NOMO-1 treated with DMSO at 0.1 percent for 48 hours (cell line): Measurements from ENCODE around the gene DCAF11.
A peak's percentile ranks its signal among the peaks of the same experiment; 100 is the strongest.
"Not testable (repeated sequence)": the region's sequence is repeated elsewhere in the genome, so short reads cannot be mapped to it uniquely, and the experiment has no call there.

ENCODE experiments used
- DNase-seq: peaks from one replicate; lab custom pipeline; 2025; ENCODE audit not compliant: unreplicated experiment; lab: John Stamatoyannopoulos, UW

The DCAF11 gene

DNA sequence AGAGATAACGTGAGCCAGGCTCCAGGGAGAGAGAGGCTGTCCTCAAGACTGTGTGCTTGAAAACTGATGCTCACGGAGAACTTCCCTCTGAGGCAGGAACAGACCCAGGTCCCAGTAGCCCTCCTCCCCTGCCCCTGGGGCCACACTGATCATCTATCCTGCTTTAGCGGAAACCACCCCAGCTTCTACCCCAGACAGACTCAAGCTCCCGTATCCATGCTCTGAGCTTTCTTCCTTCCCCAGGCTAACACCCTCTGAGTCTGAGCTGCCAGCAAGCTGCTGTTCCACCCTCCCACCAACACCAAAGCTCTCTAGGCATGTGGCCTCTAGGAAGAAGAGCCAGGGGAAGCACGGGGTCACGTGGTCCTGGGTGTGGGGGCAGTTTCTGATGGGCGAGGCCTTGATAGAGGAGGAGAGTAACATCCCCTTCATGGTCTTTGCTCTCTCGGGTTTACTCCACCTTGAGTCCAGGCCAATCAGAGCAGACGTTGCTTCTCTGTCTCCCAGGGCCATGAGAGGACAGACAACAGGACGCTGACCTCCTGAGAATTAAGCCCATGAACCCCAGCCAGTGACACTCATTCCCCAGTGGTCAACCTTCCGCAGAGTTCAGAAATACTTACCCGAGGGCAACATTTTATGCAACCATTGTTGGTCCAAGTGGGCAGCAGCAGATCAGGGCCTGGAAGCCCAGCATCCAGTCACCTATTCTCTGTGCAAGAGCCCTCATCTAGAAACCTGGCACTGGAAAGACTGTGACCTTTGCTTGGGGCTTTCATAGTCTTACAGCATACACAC, 19.1 kb upstream of the DCAF11 start:
- DNase-seq = peak; percentile 45

DNA sequence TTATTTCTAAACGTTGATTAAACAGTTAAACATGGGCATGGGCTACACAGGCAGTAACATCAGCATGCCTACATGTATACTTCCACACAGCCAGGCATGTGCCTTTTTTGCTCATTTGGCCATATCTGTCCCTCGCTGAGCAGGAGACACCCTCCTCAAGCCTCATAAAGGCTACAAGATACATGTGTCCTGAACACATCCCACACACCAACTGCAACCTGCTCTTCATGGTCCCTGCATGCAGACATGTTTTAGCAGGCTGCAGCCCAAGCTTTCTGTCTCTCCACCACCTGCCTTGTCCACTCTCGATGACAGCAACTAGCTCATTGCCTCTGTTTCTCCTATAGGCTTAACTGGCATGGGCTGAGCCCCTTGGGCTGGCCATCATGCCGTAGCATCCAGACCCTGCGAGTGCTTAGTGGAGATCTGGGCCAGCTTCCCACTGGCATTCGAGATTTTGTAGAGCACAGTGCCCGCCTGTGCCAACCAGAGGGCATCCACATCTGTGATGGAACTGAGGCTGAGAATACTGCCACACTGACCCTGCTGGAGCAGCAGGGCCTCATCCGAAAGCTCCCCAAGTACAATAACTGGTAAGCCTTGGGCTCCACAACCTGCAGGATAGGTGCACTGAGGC, 17.9 kb upstream of the DCAF11 start:
- no peak for DNase-seq

DNA sequence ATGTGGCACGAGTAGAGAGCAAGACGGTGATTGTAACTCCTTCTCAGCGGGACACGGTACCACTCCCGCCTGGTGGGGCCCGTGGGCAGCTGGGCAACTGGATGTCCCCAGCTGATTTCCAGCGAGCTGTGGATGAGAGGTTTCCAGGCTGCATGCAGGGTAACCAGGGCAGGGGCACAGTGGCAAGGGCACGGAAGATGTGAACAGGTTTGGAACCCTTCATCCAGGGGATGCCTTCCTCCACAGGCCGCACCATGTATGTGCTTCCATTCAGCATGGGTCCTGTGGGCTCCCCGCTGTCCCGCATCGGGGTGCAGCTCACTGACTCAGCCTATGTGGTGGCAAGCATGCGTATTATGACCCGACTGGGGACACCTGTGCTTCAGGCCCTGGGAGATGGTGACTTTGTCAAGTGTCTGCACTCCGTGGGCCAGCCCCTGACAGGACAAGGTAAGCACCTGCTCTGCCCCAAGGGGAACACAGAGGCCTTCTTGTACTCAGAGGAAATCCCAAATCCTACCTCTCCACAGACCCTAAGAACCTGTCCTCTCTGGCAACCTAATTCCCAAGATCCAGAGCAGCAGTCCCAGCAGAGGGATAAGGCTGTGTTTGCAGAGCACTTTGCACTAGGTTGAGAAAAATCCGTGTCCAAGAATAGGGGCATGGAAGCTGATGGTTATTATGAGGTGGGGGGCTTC, 16.2 kb upstream of the DCAF11 start:
- no peak for DNase-seq

DNA sequence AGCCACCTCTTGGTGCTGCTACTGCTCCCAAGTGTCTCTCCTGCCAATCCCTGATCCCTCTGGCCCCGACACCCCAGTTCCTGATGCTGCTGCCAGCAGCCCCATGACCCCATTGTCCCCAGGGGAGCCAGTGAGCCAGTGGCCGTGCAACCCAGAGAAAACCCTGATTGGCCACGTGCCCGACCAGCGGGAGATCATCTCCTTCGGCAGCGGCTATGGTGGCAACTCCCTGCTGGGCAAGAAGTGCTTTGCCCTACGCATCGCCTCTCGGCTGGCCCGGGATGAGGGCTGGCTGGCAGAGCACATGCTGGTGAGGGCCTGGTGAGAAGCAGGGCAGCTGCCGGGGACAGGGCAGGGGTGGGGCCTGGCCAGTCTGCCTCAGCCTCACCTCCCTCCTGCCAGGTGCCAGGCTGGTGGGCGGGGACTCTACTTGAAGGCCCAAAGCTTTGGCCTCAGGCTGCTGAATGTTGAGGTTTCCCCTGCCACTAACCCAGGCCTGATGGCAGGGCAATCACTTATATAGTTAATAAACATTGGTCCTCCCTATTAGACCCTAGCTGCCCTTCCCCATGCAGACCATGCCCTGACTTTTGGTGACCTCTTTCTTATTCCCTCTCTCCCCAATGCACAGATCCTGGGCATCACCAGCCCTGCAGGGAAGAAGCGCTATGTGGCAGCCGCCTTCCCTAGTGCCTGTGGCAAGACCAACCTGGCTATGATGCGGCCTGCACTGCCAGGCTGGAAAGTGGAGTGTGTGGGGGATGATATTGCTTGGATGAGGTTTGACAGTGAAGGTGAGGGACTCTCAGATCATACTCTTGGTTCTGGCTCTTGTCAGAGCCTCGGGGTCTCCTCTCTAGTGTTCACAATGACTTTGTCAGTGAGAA, 15.4 kb upstream of the DCAF11 start:
- no peak for DNase-seq

DNA sequence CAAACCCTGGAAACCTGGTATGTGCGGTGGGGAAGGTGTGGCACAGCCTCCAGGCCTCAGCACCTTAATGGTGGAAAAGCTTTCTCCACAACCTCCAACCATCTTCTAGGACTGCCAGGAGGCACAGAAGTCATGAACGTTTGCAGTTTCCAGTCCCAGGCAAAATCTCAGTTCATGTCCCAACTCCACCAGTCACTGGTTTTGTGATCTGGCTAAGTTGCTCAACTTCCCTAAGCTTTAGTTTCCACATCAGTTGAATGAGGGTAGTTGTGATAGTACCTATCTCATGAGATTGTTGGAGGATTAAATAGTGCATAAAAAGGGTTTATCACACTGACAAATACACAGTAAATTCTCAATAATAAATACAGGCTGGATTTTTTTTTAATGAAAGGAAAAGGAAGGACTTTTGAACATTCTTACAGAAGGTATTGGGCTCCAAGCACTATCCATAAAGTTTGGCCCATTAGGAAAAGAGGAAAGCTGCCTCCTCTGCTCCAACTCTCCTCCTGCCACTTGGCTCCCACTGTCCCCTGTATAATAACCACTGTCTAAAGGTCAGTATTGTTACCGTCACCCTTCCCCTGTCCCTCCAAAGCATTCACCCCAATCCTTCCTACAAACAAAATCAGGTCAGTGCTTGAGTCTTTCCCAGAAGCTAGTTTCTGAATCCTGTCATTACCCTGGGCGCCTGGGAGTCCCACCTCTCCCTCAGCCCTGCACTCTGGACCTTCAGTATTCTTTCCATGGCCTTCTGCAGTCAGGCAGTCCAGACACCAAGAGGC, 14.2 kb upstream of the DCAF11 start:
- DNase-seq = peak; percentile 15

DNA sequence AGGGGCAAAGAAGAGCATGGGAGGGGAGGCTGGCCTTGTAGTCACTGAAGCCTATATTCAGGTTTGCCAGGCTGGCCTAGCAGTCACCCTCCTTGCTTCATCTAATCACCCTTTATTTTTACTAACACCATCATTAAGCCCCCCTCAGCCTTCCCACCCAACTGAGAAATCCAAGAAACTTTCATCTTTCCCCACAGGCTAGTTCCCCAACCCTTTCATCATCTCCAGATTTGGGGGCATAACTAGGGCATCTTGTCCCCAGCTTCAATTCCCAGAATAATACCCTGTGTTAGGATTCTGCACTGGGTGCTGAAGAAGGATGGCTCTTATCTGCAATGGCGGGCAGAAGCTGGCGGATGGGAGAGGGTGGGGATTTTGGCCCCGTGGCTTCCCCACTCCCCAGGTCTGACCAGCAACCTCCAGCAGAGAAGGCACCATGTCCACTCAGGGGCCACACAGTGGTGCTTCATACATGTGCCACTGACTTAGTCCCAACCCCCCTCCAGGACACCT, 13.5 kb upstream of the DCAF11 start:
- DNase-seq = no peak

DNA sequence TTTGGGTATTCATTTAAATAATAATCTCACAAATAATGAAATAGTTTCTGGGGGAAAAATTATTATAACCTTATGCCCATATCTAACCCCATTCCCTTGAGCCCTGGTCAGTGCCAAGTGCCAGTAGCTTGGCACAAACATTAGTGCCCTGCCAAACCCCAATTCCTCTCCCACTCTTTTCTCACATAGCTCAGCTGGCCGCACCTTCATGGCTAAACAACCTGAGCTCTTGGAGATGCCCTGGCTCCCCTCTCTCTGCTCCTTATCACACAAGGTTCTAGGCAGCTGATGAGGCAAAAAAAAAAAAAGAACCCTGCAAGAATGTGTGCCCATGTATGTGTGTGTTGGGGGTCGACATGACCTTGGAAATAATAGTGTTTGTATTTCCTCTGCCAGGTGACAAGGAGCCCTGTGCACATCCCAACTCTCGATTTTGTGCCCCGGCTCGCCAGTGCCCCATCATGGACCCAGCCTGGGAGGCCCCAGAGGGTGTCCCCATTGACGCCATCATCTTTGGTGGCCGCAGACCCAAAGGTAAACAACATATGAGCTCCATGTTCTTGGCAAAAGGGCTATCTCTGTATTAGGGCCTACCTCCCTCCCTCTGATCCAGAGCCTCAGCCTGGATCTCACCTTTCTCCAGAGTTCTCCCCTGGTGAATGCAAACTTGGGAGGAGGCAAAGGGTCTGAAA, 12.1 kb upstream of the DCAF11 start:
- no peak for DNase-seq

DNA sequence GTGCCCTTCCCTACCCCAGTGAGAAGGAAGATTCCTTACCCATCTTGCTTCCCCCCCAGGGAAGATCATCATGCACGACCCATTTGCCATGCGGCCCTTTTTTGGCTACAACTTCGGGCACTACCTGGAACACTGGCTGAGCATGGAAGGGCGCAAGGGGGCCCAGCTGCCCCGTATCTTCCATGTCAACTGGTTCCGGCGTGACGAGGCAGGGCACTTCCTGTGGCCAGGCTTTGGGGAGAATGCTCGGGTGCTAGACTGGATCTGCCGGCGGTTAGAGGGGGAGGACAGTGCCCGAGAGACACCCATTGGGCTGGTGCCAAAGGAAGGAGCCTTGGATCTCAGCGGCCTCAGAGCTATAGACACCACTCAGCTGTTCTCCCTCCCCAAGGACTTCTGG, 11.1 kb upstream of the DCAF11 start:
- DNase-seq = no peak

DNA sequence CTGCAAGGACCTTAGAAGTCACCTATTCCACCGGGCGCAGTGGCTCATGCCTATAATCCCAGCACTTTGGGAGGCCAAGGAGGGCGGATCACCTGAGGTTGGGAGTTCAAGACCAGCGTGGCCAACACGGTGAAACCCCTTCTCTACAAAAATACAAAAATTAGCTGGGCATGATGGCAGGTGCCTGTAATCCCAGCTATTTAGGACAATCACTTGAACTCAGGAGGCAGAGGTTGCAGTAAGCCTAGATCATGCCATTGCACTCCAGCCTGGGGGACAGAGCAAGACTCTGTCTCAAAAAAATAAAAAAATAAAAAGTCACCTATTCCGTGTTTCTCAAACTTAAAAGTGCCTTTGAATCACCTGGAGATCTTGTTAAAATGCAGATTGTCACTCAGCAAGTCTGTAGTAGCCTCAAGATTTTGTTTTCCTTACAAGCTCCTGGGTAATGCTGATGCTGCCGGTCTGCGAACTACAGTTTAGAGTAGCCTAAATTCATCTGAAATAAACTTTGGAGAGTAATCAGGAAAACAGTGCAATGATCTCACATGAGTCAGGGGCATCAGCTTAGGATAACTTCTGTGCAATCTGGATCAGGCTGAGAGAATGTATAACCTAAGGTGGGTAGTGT, 8.9 kb upstream of the DCAF11 start:
- not testable (repeated sequence) for DNase-seq

DNA sequence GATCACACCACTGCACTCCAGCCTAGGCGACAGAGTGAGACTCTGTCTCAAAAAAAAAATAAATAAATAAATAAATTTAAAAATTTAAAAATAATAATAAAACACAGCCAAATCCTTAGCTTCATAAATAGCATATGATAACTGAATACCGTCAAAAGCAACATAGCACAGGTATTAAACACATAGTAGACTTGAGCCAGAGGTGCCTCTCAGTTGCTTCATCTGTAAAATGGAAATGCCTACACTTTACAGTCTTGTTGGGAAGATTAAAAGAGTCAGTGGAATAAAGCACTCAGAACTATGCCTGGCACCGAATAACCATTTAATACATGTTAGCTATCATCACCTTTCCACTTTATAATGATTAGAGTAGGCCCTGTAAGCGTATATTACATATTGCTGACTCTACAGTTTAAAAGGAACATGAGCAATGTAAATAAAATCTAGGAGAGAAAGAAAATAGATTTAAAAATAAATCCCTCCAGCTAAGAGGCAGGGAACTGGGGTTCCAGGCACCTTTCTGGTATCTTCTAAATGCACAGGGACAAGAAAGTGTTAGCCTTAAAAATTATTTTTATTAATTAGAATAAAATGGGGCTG, 7.8 kb upstream of the DCAF11 start:
- no peak for DNase-seq

DNA sequence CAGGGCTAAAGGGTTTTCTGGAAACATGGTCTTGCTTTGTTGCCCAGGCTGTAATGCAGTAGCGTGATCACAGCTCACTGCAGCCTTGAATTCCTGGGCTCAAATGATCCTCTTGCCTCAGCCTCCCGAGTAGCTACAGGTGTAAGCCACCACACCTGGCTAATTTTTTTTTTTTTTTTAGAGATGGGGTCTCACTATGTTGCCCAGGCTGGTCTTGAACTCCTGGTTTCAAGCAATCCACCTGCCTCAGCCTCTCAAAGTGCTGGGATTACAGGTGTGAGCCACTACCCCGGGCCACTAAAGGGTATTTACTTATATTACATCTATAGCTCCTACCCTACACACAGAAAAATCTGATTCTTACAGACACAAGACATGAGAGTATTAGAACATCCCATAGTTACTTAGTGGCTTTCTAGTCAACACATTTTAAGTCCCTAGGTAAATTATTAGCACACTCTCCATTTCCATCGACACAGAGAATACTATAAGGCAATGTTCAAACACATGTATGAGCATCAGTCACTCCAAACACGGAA, 6.2 kb upstream of the DCAF11 start:
- DNase-seq = no peak

DNA sequence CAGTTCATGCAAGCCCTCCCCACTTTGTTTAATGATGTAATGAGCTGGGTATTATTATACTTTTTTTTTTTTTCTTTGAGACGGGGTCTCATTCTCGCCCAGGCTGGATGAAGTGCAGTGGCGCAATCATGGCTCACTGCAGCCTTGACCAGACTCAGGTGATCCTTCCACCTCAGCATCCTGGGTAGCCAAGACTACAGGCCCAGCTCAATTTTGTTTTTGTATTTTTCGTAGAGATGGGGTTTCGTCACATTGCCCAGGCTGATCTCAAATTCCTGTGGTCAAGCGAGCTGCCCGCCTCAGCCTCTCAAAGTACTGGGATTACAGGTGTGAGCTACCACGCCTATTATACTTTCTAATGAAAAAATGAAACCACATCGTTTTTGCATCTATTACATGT, 4.5 kb upstream of the DCAF11 start:
- no peak for DNase-seq

DNA sequence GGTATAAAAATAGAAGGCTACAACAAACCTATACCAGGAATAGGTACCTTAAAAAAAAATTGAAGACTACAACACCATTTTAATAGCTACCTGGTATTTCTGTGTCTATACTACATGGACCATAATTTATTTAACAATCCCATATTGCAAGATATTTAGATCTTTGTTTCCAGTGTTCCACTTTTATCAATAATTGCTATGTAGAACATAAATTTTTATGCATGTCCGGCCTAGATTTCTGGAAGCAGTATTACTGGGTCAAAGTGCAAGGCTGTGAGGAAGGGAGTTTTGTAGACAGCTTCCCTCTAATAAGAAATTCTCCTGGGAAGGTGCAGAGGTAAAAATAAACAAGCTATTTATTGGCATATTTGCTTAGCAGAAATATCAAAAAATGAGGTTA, 4.1 kb upstream of the DCAF11 start:
- DNase-seq = no peak

DNA sequence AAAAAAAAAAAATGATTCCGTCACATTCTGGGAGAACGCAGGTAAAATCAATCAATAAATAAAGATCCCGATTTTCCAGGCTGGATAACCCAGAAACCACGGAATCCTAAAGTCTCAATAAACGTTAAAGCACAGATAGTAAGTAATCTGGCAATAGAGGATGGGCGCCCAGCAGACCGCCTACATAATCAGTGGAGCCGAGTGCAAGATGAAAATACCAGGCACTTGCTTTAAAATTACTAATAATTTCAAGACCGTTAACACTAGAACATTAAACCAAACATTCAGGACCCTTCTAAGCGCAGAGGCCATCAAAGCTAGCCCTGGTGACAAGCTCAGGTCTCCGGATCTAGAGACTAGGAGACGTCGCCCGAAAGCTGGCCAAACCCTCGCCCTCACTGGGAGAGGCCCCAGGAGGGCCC, 1.2 kb upstream of the DCAF11 start:
- DNase-seq = peak; percentile 45

DNA sequence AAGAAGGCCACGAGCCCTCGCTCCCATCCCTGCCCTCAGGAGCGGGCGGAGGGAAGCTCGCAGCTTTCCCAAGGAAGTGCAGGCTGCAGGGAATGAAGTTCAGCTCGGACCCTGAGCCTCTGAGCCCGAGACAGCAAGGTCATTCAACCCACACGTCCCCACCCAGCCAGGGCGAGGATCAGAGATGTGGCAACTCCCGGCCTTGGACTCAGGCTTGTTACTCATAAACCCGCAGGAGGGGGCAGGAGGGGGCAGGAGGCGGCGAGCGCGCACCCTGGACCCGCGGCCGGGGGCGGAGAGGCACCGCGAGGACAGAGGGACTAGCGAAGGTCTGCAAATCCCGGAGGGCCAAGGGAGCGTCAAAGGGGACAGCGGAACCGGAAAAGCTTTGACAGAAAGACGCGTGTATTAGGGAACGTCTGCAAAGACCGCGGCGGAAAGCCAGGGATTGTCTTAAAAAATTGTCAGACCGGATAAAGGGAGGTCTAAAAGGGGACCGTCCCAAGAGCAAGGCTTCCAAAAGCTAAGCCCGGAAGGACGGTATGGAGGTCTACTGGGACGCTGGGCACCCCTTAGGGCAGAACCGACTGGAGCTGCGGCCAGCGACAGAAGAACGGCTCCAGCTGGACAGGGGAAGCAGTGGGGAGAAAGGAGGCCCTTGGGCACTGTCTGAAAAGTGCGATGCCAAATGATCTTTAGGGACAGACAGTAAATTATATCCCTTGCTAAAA, 611 bp upstream of the DCAF11 start:
- DNase-seq = peak; percentile 92

DNA sequence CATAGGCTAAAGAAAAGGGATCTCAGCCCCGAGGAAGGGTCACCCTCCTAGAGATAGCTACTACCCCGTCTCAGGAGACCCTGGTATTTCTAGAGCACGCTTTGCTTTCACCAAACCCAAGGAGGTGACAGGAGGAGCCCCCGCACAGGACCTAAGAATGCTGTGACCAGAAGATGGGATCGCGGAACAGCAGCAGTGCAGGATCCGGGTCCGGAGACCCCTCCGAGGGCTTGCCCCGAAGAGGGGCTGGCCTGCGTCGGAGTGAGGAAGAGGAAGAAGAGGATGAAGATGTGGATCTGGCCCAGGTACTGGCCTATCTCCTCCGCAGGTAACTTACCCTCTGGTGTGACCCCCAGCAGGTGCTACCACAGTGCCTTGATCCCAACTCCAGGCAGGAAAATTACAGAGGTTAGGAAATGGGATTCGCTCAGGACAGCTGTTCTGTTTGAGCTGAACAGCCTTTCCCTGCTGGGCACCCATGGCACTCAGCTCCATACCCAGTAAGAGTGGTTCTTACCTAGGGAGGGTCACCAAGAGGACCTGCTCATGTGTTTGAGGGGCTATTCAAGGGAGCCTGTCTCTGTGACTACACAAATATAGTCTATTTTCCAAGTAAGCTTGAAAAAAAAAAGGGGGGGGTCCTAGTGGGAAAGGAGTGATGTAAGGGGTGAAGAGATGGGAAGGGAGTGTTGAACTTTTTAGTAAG, 998 bp downstream of the DCAF11 start:
- DNase-seq = no peak

DNA sequence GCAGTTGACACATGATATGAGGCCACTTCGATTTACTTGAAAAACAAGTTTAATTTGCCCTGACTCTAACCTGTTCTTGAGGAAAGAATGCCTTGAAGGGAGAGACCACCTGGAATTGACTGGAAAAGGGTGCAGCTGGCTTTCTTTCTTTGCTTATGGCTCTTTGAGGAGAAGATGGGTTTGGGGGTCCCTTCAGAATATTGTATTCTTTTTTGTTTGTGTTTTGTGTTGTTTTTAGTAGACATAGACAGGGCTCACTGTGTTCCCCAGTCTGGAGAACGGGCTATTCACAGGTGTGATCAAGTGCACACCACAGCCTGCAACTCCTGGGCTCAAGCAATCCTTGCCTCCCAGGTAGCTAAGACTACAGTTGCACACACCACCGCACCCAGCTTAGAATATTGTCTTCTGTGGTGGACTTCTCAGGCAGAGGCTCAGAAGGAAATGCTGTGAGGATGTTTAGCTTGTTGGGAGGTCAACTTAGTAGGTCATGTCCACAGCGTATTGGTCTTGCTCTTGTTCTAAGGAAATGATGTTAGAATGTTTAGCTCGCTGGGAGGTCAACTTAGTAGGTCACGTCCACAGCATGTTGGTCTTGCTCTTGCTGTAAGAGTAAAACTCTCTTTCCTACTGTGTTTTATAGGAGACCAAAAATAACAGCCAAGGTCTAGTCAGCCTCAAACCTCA, 1.7 kb downstream of the DCAF11 start:
- no peak for DNase-seq
